Subcutaneous abdominal adipose tissue (tissue), 5 donors: ENCODE results near the gene EFEMP2.

Experiments
- H3K27ac ChIP-seq: one replicate; pipeline ENCODE4 v1.7.0; 2013; ENCODE audit warnings: low read depth, mild to moderate bottlenecking, inconsistent platforms, low read length, moderate library complexity
- H3K27me3 ChIP-seq, 5 donors: one replicate each; pipeline ENCODE4 v1.7.0; 2013; ENCODE audit warnings: low read length in 5 of 5, inconsistent platforms in 1 of 5; ENCODE audit not compliant: control insufficient read depth in 5 of 5, insufficient read depth in 4 of 5
- H3K36me3 ChIP-seq, 5 donors: one replicate each; pipeline ENCODE4 v1.7.0; 2013; ENCODE audit warnings: low read length in 5 of 5; ENCODE audit not compliant: control insufficient read depth in 5 of 5, insufficient read depth in 5 of 5
- H3K4me1 ChIP-seq, 5 donors: one replicate each; pipeline ENCODE4 v1.7.0; 2013; ENCODE audit warnings: low read length in 5 of 5, mild to moderate bottlenecking in 3 of 5, moderate library complexity in 1 of 5; ENCODE audit not compliant: control insufficient read depth in 5 of 5, insufficient read depth in 5 of 5
- H3K4me3 ChIP-seq, 5 donors: one replicate each; pipeline ENCODE4 v1.7.0; 2013; ENCODE audit warnings: low read length in 5 of 5, low read depth in 1 of 5
- H3K9ac ChIP-seq, 5 donors: one replicate each; pipeline ENCODE4 v1.7.0; 2013; ENCODE audit warnings: low read length in 5 of 5, mild to moderate bottlenecking in 4 of 5, moderate library complexity in 3 of 5
- H3K9me3 ChIP-seq, 5 donors: one replicate each; pipeline ENCODE4 v1.7.0; 2013; ENCODE audit warnings: low read length in 5 of 5; ENCODE audit not compliant: control insufficient read depth in 5 of 5
- donor health status: healthy.
- donor health status: healthy.
- donor health status: healthy.
- donor health status: healthy.
- donor health status: healthy.

Gene EFEMP2

DNA sequence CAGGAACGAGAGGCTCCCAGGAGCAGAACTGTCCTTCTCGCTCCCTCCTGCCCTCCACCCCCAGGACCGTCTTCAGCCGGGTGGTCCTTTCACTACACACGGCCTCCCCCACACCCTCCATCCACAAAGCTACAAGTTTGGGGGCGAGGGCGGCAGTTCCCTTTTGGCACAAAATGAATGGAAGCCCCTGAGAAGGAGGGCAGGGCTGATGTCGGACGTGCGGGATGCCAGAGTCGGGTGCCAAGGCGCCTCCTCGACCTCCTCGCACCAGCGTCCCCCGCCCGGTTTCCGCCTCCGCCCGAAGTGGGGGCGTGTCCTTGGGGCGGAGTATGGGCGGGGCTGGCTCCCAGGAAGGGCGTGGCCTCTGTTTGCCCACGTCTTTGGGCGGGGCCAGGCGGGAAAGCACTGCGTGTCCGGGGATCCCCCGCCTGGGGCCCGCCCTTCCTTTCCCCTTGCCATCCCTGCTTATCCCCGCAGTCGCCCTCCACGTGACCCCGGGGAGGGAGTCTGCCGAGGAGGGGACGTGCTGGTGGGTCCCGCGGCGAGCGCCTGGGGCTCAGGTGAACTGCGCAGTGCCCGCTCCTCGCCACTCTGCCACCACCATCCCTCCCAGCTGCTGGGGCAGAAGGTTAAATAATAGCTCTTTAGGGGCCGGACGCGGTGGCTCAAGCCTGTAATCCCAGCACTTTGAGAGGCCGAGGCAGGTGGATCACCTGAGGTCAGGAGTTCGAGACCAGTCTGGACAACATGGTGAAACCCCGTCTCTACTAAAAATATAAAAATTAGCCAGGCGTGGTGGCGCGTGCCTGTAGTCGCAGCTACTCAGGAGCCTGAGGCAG lies 937 bp upstream of the EFEMP2 start:
- H3K9ac ChIP-seq, result peak overlapping the region in 4 of 5 donors; percentile 61 to 82 (median 74)
- peak overlapping the region; percentile 62 for H3K27ac ChIP-seq
- no peaks in the 10 kb centered on the region for H3K27me3 ChIP-seq
- peak overlapping the region; percentile 70 to 85 (median 76) for H3K4me3 ChIP-seq
- H3K36me3 ChIP-seq, result peaks cover 0 to 15% (median 9%) of the 10 kb centered on the region in 5 donors
- H3K4me1 ChIP-seq, result peaks cover 8 to 40% (median 34%) of the 10 kb centered on the region in 5 donors
- H3K9me3 ChIP-seq, result no peaks in the 10 kb centered on the region

GRCh38 chr11:65871811-65872548 lies 620 bp downstream of the EFEMP2 start:
- H3K4me3 ChIP-seq, result peak overlapping the region; percentile 64 to 76 (median 65)
- peaks cover 8 to 40% (median 34%) of the 10 kb centered on the region in 5 donors for H3K4me1 ChIP-seq
- no peaks in the 10 kb centered on the region for H3K9me3 ChIP-seq
- no peaks in the 10 kb centered on the region for H3K27me3 ChIP-seq
- H3K36me3 ChIP-seq, result peaks cover 0 to 30% (median 22%) of the 10 kb centered on the region in 5 donors
- H3K27ac ChIP-seq, result peak overlapping the region; percentile 88
- H3K9ac ChIP-seq, result peak overlapping the region; percentile 68 to 86 (median 76)

DNA sequence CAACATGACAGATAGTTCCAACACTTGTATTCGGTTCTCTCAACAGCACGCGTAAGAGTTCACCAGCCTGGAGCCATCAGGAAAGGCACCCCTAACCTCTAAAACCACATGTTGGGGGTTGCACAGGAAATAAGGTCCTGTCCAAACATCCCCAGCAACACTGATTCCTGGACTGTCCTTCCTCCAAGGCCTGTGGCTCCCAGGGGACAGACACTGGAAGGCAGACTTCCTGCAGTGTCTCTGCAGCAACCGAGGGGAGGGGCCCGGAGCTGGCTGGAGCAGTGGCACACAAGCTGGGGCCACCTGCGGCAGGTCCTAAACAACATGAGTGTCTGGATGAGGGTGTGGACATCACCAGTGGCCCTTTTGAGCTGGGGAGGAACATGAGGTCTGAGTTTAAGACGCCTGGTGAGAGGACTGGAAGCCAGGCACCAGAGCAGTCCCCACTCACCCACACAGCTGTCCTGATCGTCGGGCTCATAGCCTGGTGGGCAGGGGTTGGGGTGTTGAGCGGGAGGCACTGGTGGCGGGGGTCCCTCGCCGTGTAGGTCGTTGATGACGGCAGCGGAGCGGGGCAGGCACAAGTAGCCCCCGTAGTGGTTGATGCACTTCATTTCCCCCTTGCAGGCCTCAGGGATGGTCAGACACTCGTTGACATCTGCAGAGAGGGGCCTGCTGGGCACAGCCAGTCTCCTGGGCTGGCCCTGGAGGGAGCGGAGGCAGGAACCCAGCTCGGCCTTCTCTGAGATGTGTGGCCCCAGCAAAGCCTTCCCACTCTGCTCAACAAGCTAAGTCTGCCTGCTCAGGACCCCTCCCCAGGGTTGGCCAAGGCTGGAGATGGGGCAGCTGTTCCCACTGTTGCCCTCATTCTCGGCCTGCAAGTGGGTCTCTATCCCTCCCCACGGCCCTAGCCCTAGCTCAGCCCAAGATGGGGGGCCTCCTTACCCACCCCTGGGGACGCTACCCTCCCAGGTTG lies 1.6 kb downstream of the EFEMP2 start:
- Histone ChIP-seq H3K4me3 (peak overlapping the region; percentile 64 to 76 (median 65)), H3K9me3 (no peaks in the 10 kb centered on the region), H3K27me3 (no peaks in the 10 kb centered on the region), H3K27ac (peak overlapping the region; percentile 88), H3K36me3 (peaks cover 0 to 38% (median 32%) of the 10 kb centered on the region in 5 donors), H3K4me1 (peaks cover 8 to 40% (median 34%) of the 10 kb centered on the region in 5 donors), H3K9ac (peak overlapping the region; percentile 26 to 86 (median 76))

DNA sequence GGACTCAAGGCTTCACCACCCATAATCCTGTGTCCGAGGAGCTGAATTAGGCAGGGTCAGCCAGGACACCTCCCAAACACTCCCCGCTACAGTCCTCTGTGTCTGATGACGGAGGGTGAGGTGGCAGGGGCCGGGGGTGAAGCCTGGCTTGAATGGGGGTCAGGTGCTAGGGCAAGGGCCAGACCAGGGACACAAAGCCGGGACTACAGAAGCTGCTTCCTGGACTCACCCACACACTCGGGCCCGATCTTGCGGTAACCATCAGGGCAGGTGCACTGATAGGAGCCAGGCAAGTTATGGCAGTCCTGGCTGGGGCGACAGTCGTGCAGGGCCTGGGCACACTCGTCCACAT lies 2.3 kb downstream of the EFEMP2 start:
- H3K4me1 ChIP-seq, result peaks cover 8 to 40% (median 34%) of the 10 kb centered on the region in 5 donors
- no peak overlapping the region for H3K9ac ChIP-seq
- H3K27ac ChIP-seq, result no peak overlapping the region
- H3K27me3 ChIP-seq, result no peaks in the 10 kb centered on the region
- peaks cover 0 to 45% (median 39%) of the 10 kb centered on the region in 5 donors for H3K36me3 ChIP-seq
- H3K4me3 ChIP-seq, result peak overlapping the region in 1 of 5 donors; percentile 12
- H3K9me3 ChIP-seq, result no peaks in the 10 kb centered on the region

DNA sequence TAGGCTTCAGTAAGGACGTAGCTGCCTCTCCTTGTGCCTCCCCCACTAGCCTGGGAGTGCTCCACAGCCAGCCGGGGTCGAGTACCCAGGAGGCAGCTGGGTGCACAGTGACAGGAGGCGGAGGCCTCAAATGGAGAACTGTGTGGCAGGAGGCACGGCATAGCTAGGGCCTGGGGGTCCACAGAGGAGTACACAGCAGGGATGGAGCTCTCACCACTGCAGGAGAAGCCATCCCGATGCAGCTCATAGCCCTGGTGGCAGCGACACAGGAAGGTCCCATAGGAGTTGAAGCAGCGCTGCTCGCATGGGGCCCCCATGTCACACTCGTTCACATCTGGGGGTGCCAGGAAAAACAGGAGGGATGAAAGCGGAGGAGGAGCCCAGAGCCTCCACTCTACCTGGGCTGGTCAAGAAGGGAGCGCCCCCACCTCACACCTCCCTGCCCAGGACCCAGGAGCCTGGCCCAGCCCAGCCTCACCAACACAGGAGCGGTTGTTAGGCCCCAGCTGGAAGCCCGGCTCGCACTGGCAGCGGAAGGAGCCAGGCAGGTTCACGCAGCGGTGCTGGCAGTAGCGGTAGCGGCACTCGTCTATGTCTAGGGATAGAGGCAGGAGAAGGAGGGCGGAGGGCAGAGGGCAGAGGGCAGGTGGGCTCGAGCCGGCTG lies 2.8 kb downstream of the EFEMP2 start:
- no peak overlapping the region for H3K27ac ChIP-seq
- H3K4me3 ChIP-seq, result no peak overlapping the region
- H3K9ac ChIP-seq, result no peak overlapping the region
- peaks cover 0 to 50% (median 45%) of the 10 kb centered on the region in 5 donors for H3K36me3 ChIP-seq
- peaks cover 8 to 40% (median 34%) of the 10 kb centered on the region in 5 donors for H3K4me1 ChIP-seq
- no peaks in the 10 kb centered on the region for H3K9me3 ChIP-seq
- no peaks in the 10 kb centered on the region for H3K27me3 ChIP-seq

GRCh38 chr11:65868907-65869306 lies 3.7 kb downstream of the EFEMP2 start:
- Histone ChIP-seq H3K27ac (no peak overlapping the region), H3K27me3 (no peaks in the 10 kb centered on the region), H3K9me3 (no peaks in the 10 kb centered on the region), H3K36me3 (peaks cover 0 to 59% (median 53%) of the 10 kb centered on the region in 5 donors), H3K4me1 (peaks cover 8 to 39% (median 32%) of the 10 kb centered on the region in 5 donors), H3K4me3 (no peak overlapping the region), H3K9ac (no peak overlapping the region)

GRCh38 chr11:65868076-65868667 lies 4.4 kb downstream of the EFEMP2 start:
- Histone ChIP-seq H3K36me3 (peaks cover 0 to 66% (median 61%) of the 10 kb centered on the region in 5 donors), H3K4me3 (no peak overlapping the region), H3K4me1 (peaks cover 8 to 35% (median 31%) of the 10 kb centered on the region in 5 donors), H3K9me3 (no peaks in the 10 kb centered on the region), H3K27ac (no peak overlapping the region), H3K9ac (no peak overlapping the region), H3K27me3 (no peaks in the 10 kb centered on the region)

GRCh38 chr11:65867284-65868071 lies 5.1 kb downstream of the EFEMP2 start:
- Histone ChIP-seq H3K9me3 (no peaks in the 10 kb centered on the region), H3K4me1 (peaks cover 8 to 38% (median 33%) of the 10 kb centered on the region in 5 donors), H3K27ac (no peak overlapping the region), H3K4me3 (no peak overlapping the region), H3K9ac (no peak overlapping the region), H3K27me3 (no peaks in the 10 kb centered on the region), H3K36me3 (peaks cover 0 to 73% (median 68%) of the 10 kb centered on the region in 5 donors)
